Measurements from ENCODE around the gene FRRS1L.

The FRRS1L gene

GRCh38 chr9:109172935-109173334 is 5.9 kb upstream of the FRRS1L start:
- TF ChIP-seq RAD21 (IDR thresholded peaks at IDR 0.05; ENCODE audit: low read depth) (no peak), CREB1 (IDR thresholded peaks at IDR 0.05; ENCODE audit: low read depth) (no peak), USF1 (IDR thresholded peaks at IDR 0.05) (no peak), EP300 (IDR thresholded peaks at IDR 0.05; ENCODE audit: borderline replicate concordance) (no peak), NFIC (IDR thresholded peaks at IDR 0.05) (no peak), TEAD4 (IDR thresholded peaks at IDR 0.05) (no peak), YY1 (IDR thresholded peaks at IDR 0.05; ENCODE audit: low read depth) (no peak), TAF1 (IDR thresholded peaks at IDR 0.05; ENCODE audit: low read depth) (no peak), EGR1 (IDR thresholded peaks at IDR 0.05) (no peak), MAX (IDR thresholded peaks at IDR 0.05) (no peak)

GRCh38 chr9:109171926-109172325 is 4.9 kb upstream of the FRRS1L start:
- TF ChIP-seq USF1 (IDR thresholded peaks at IDR 0.05) = no peak
- TF ChIP-seq ZBTB7A (IDR thresholded peaks at IDR 0.05; ENCODE audit: low read depth) = no peak
- no peak for TF ChIP-seq FOXM1 (IDR thresholded peaks at IDR 0.05; ENCODE audit: borderline replicate concordance, low read depth)
- no peak for TF ChIP-seq EGR1 (IDR thresholded peaks at IDR 0.05)
- no peak for TF ChIP-seq MAX (IDR thresholded peaks at IDR 0.05)
- no peak for TF ChIP-seq TAF1 (IDR thresholded peaks at IDR 0.05; ENCODE audit: low read depth)
- no peak for TF ChIP-seq TEAD4 (IDR thresholded peaks at IDR 0.05)
- no peak for TF ChIP-seq TCF12 (IDR thresholded peaks at IDR 0.05; ENCODE audit: low read depth)
- TF ChIP-seq NFIC (IDR thresholded peaks at IDR 0.05) = no peak
- no peak for TF ChIP-seq RAD21 (IDR thresholded peaks at IDR 0.05; ENCODE audit: low read depth)
- TF ChIP-seq YY1 (IDR thresholded peaks at IDR 0.05; ENCODE audit: low read depth) = no peak
- no peak for TF ChIP-seq CREB1 (IDR thresholded peaks at IDR 0.05; ENCODE audit: low read depth)
- TF ChIP-seq CEBPB (IDR thresholded peaks at IDR 0.05) = no peak
- TF ChIP-seq, protein P1, sequence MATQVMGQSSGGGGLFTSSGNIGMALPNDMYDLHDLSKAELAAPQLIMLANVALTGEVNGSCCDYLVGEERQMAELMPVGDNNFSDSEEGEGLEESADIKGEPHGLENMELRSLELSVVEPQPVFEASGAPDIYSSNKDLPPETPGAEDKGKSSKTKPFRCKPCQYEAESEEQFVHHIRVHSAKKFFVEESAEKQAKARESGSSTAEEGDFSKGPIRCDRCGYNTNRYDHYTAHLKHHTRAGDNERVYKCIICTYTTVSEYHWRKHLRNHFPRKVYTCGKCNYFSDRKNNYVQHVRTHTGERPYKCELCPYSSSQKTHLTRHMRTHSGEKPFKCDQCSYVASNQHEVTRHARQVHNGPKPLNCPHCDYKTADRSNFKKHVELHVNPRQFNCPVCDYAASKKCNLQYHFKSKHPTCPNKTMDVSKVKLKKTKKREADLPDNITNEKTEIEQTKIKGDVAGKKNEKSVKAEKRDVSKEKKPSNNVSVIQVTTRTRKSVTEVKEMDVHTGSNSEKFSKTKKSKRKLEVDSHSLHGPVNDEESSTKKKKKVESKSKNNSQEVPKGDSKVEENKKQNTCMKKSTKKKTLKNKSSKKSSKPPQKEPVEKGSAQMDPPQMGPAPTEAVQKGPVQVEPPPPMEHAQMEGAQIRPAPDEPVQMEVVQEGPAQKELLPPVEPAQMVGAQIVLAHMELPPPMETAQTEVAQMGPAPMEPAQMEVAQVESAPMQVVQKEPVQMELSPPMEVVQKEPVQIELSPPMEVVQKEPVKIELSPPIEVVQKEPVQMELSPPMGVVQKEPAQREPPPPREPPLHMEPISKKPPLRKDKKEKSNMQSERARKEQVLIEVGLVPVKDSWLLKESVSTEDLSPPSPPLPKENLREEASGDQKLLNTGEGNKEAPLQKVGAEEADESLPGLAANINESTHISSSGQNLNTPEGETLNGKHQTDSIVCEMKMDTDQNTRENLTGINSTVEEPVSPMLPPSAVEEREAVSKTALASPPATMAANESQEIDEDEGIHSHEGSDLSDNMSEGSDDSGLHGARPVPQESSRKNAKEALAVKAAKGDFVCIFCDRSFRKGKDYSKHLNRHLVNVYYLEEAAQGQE (IDR thresholded peaks at IDR 0.05; ENCODE audit: low read depth) = no peak

DNA sequence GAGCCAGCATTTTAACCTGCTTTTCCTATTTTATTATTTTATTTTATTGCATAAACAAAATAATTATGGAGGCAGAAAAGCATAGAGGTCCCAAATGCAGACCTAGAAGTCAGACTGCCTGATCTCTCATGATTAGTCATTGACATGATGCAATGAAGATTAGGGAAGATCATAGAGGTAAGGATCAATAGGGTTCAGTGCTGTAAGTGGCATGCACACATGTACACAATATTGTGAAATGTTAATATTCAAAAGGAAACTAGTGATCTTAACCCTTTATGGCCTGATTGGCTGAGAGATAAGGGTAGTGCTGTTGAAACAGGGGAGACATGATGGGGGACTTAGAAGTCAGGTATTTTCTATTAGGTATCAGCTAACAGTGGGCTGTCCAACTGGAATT is 1.1 kb upstream of the FRRS1L start:
- TF ChIP-seq TCF12 (IDR thresholded peaks at IDR 0.05; ENCODE audit: low read depth) (no peak), EP300 (IDR thresholded peaks at IDR 0.05; ENCODE audit: borderline replicate concordance) (no peak), CREB1 (IDR thresholded peaks at IDR 0.05; ENCODE audit: low read depth) (no peak), ZBTB7A (IDR thresholded peaks at IDR 0.05; ENCODE audit: low read depth) (no peak), CEBPB (IDR thresholded peaks at IDR 0.05) (no peak), EGR1 (IDR thresholded peaks at IDR 0.05) (no peak), YY1 (IDR thresholded peaks at IDR 0.05; ENCODE audit: low read depth) (no peak), TAF1 (IDR thresholded peaks at IDR 0.05; ENCODE audit: low read depth) (no peak), FOXM1 (IDR thresholded peaks at IDR 0.05; ENCODE audit: borderline replicate concordance, low read depth) (no peak), TEAD4 (IDR thresholded peaks at IDR 0.05) (no peak), MAX (IDR thresholded peaks at IDR 0.05) (no peak), RAD21 (IDR thresholded peaks at IDR 0.05; ENCODE audit: low read depth) (no peak), NFIC (IDR thresholded peaks at IDR 0.05) (no peak), USF1 (IDR thresholded peaks at IDR 0.05) (no peak)
- TF ChIP-seq, protein P1 (IDR thresholded peaks at IDR 0.05; ENCODE audit: low read depth) = no peak

DNA sequence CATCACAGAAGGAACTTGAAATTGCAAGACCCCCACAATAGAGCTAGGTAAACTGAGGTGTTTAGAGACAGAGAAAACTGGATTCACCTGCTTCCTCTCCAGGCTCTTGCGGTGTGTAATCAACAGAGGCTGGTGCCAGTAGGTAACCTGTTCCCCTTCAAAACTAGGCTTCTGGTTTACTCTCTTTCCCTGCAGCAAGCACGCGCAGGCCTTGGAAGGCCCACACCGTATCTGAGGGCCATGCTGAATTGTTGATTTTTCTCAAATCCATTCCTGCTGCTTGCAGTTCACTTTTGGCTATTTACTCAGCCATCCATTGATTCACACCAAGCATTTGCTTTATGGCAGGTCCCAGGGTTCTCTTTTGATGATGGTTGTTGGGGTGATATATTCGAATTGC is 667 bp upstream of the FRRS1L start:
- no peak for TF ChIP-seq NFIC (IDR thresholded peaks at IDR 0.05)
- TF ChIP-seq, protein P1 (IDR thresholded peaks at IDR 0.05; ENCODE audit: low read depth) = no peak
- no peak for TF ChIP-seq RAD21 (IDR thresholded peaks at IDR 0.05; ENCODE audit: low read depth)
- no peak for TF ChIP-seq TAF1 (IDR thresholded peaks at IDR 0.05; ENCODE audit: low read depth)
- no peak for TF ChIP-seq TEAD4 (IDR thresholded peaks at IDR 0.05)
- no peak for TF ChIP-seq MAX (IDR thresholded peaks at IDR 0.05)
- TF ChIP-seq ZBTB7A (IDR thresholded peaks at IDR 0.05; ENCODE audit: low read depth) = no peak
- no peak for TF ChIP-seq YY1 (IDR thresholded peaks at IDR 0.05; ENCODE audit: low read depth)
- no peak for TF ChIP-seq CEBPB (IDR thresholded peaks at IDR 0.05)
- TF ChIP-seq EP300 (IDR thresholded peaks at IDR 0.05; ENCODE audit: borderline replicate concordance) = no peak
- no peak for TF ChIP-seq CREB1 (IDR thresholded peaks at IDR 0.05; ENCODE audit: low read depth)
- TF ChIP-seq USF1 (IDR thresholded peaks at IDR 0.05) = no peak
- TF ChIP-seq FOXM1 (IDR thresholded peaks at IDR 0.05; ENCODE audit: borderline replicate concordance, low read depth) = no peak
- TF ChIP-seq EGR1 (IDR thresholded peaks at IDR 0.05) = no peak
- TF ChIP-seq TCF12 (IDR thresholded peaks at IDR 0.05; ENCODE audit: low read depth) = no peak

Data from Ishikawa (cell line).